Vagina (tissue), 2 donors: Measurements from ENCODE around the gene CYP3A5.

Source experiments
- POLR2AphosphoS5 ChIP-seq, 2 donors: sonication (generic); formaldehyde crosslinking; IDR thresholded peaks; one replicate each; pipeline ENCODE4 v1.9.0; 2017; ENCODE audit warnings: antibody characterized with exemption in 2 of 2, mild to moderate bottlenecking in 2 of 2, low read depth in 1 of 2; ENCODE audit not compliant: insufficient read depth in 1 of 2
- TF ChIP-seq, protein P1 (sequence below), 3 experiments: fragments of 450-650 bp in 2 of 3; fragments of 200-600 bp in 1 of 3; sonication (generic) in 1 of 3; IDR thresholded peaks; one replicate each; pipeline ENCODE4 v1.5.1; 2017 to 2019; ENCODE audit warnings: antibody characterized with exemption in 3 of 3, mild to moderate bottlenecking in 2 of 3, moderate library complexity in 2 of 3

DNA sequence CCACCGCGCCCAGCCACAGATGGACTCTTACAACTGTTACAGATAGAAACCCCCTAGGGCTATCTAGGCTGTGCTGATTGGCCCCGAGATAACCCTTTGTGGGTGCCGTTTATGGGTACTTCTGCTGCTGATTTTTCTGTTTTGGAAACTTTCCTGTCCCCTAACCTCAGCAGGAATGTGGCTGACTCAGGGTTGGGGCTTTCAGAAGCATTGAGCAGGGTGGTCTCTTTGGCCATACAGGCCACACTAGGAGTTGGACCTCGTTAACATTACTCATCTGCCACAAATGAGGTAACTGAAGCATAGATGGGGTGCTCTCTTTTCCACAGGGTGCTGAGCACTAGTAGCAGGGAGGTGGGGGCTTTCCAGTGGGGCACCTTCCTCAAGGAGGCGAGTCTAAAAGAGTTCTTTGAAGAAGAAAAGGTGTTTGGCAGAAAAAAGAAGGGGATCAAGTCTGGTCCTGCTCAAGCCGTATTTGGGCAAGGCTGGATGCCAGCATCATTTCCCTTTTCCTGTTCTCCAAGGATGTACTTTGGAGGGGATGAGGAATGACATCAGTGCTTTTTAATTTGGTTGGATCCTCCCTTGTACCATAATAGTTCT lies 56.6 kb downstream of the CYP3A5 start:
- TF ChIP-seq POLR2AphosphoS5 (IDR thresholded peaks at IDR 0.05; ENCODE audit: insufficient read depth in 1 of 2, low read depth in 1 of 2) = no peak
- TF ChIP-seq, protein P1, sequence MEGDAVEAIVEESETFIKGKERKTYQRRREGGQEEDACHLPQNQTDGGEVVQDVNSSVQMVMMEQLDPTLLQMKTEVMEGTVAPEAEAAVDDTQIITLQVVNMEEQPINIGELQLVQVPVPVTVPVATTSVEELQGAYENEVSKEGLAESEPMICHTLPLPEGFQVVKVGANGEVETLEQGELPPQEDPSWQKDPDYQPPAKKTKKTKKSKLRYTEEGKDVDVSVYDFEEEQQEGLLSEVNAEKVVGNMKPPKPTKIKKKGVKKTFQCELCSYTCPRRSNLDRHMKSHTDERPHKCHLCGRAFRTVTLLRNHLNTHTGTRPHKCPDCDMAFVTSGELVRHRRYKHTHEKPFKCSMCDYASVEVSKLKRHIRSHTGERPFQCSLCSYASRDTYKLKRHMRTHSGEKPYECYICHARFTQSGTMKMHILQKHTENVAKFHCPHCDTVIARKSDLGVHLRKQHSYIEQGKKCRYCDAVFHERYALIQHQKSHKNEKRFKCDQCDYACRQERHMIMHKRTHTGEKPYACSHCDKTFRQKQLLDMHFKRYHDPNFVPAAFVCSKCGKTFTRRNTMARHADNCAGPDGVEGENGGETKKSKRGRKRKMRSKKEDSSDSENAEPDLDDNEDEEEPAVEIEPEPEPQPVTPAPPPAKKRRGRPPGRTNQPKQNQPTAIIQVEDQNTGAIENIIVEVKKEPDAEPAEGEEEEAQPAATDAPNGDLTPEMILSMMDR (IDR thresholded peaks at IDR 0.05) = no peak
